K562 (cell line): Measurements from ENCODE around the gene ZNF493. TPM values are rescaled to one million over a fixed set of nuclear protein-coding genes. Genes with fewer than 3 reads are reported as not detected.

Source experiments
- ATAC-seq: fragments of 200-7000 bp; cut with Tn5 transposase; 3 replicates; pipeline ENCODE4 v1.9.1; 2020; ENCODE audit warnings: moderate library complexity
- BruUV-seq: library from RNA; stranded (reverse); fragments of 400-500 nt; replicated peaks from 2 replicates; lab custom pipeline; 2021; lab: Mats Ljungman, UMichigan
- CTCF ChIA-PET: fragments of 300-600 bp; formaldehyde crosslinking; extraction: SDS; loops from one replicate; lab custom pipeline; 2021; ENCODE audit warnings: low intra/inter-chr PET ratio; lab: Yijun Ruan, JAX
- POLR2A ChIA-PET: fragments of 300-600, 350-650 bp; sonication (Branson Sonifier 250); formaldehyde crosslinking; extraction: SDS; loops from one replicate; lab custom pipeline; 2021; ENCODE audit warnings: antibody characterized with exemption, inconsistent platforms; lab: Yijun Ruan, JAX
- DNase-seq, 4 experiments: peaks; one replicate each; pipeline versions ENCODE4 v3.0.0 to v3.0.0-alpha.2; 2011 to 2018; ENCODE audit warnings: low spot score in 3 of 4, mixed read lengths in 3 of 4; ENCODE audit errors: extremely low read depth in 1 of 4
- FAIRE-seq: peaks from 2 replicates; lab custom pipeline; 2011; peaks lifted over from hg19 to GRCh38; lab: Jason Lieb, UNC
- H2AFZ ChIP-seq: 2 replicates; pipeline ENCODE4 v1.6.0; 2011; ENCODE audit warnings: low read depth, low read length, control low read depth, inconsistent platforms
- H3K27ac ChIP-seq: fragments of 200-600 bp; 3 replicates; pipeline ENCODE4 v1.8.0; 2011; ENCODE audit warnings: low read depth, mild to moderate bottlenecking, control low read depth, inconsistent platforms, low read length, moderate library complexity, mixed read lengths; ENCODE audit errors: extremely low read depth
- H3K27me3 ChIP-seq, 2 experiments: fragments of 300-600 bp in 1 of 2; 2 replicates in 1 of 2; 3 replicates in 1 of 2; pipeline versions ENCODE4 v1.6.0 to v1.8.0; 2011; ENCODE audit warnings: inconsistent platforms in 2 of 2, low read length in 2 of 2, mild to moderate bottlenecking in 1 of 2, mixed read lengths in 1 of 2, moderate library complexity in 1 of 2; ENCODE audit not compliant: control insufficient read depth in 2 of 2, insufficient read depth in 2 of 2
- H3K36me3 ChIP-seq: fragments of 300-600 bp; 3 replicates; pipeline ENCODE4 v1.8.0; 2011; ENCODE audit warnings: mild to moderate bottlenecking, low read length, inconsistent platforms; ENCODE audit not compliant: control insufficient read depth, insufficient read depth
- H3K4me1 ChIP-seq, 2 experiments: fragments of 200-600 bp in 1 of 2; replicated peaks in 1 of 2; 2 replicates in 1 of 2; 3 replicates in 1 of 2; pipeline versions ENCODE4 v1.5.1 to v1.8.0; 2011; ENCODE audit warnings: inconsistent platforms in 2 of 2, low read length in 2 of 2, mild to moderate bottlenecking in 1 of 2, mixed read lengths in 1 of 2, moderate library complexity in 1 of 2; ENCODE audit not compliant: control insufficient read depth in 2 of 2, insufficient read depth in 2 of 2
- H3K4me2 ChIP-seq: 2 replicates; pipeline ENCODE4 v1.6.1; 2011; ENCODE audit warnings: low read length, control low read depth, inconsistent platforms, mixed read lengths; ENCODE audit not compliant: insufficient read depth
- H3K4me3 ChIP-seq: fragments of 200-600 bp; sonication (generic), shearing (Covaris generic); 2 replicates; pipeline ENCODE4 v1.5.1; 2016; ENCODE audit warnings: control low read depth, inconsistent platforms
- H3K79me2 ChIP-seq: fragments of 200-600 bp; 3 replicates; pipeline ENCODE4 v1.8.0; 2011; ENCODE audit warnings: low read length, inconsistent platforms; ENCODE audit not compliant: control insufficient read depth, insufficient read depth
- H3K9ac ChIP-seq, 2 experiments: 2 replicates each; pipeline versions ENCODE4 v1.6.0 to v1.6.1; 2011; ENCODE audit warnings: low read depth in 2 of 2, low read length in 2 of 2, control low read depth in 1 of 2, inconsistent platforms in 1 of 2, mild to moderate bottlenecking in 1 of 2, mixed read lengths in 1 of 2; ENCODE audit not compliant: insufficient read depth in 1 of 2
- H3K9me1 ChIP-seq: one replicate; pipeline ENCODE4 v1.6.0; 2011; ENCODE audit warnings: inconsistent platforms, mild to moderate bottlenecking, low read length, moderate library complexity; ENCODE audit not compliant: control insufficient read depth, insufficient read depth
- H3K9me3 ChIP-seq: replicated peaks from 2 replicates; pipeline ENCODE4 v1.5.1; 2011; ENCODE audit warnings: low read depth, low read length, inconsistent platforms; ENCODE audit not compliant: control insufficient read depth, insufficient read depth
- H4K20me1 ChIP-seq: replicated peaks from 2 replicates; pipeline ENCODE4 v1.6.1; 2011; ENCODE audit warnings: low read length, inconsistent platforms, mixed read lengths; ENCODE audit not compliant: control insufficient read depth, insufficient read depth
- BCLAF1 ChIP-seq, 2 experiments: fragments of 450-650 bp in 1 of 2; IDR thresholded peaks; 2 replicates each; pipeline ENCODE4 v1.6.1; 2011 to 2017; ENCODE audit warnings: low read depth in 2 of 2, antibody characterized with exemption in 1 of 2, borderline replicate concordance in 1 of 2, low read length in 1 of 2, mild to moderate bottlenecking in 1 of 2, mixed read lengths in 1 of 2; ENCODE audit not compliant: control insufficient read depth in 1 of 2
- CREB3L1 ChIP-seq: fragments of 450-650 bp; IDR thresholded peaks from 2 replicates; pipeline ENCODE4 v1.6.1; 2014; ENCODE audit warnings: low read depth, mild to moderate bottlenecking, moderate library complexity, borderline replicate concordance
- DACH1 ChIP-seq: fragments of 450-650 bp; IDR thresholded peaks from 2 replicates; pipeline ENCODE4 v1.6.1; 2018; ENCODE audit not compliant: partially characterized antibody
- ERF ChIP-seq: fragments of 450-650 bp; formaldehyde crosslinking; IDR thresholded peaks from 2 replicates; pipeline ENCODE4 v1.4.0; 2020; ENCODE audit warnings: mild to moderate bottlenecking, mixed read lengths
- ESRRA ChIP-seq: fragments of 450-650 bp; IDR thresholded peaks from 2 replicates; pipeline ENCODE4 v1.6.1; 2014; ENCODE audit warnings: low read depth, mild to moderate bottlenecking, moderate library complexity, borderline replicate concordance
- HIVEP1 ChIP-seq: fragments of 250-450 bp; sonication (Bioruptor Pico); IDR thresholded peaks from 2 replicates; pipeline ENCODE4 v1.4.0; 2020; ENCODE audit warnings: mild to moderate bottlenecking
- PHF21A ChIP-seq: fragments of 450-650 bp; IDR thresholded peaks from 2 replicates; pipeline ENCODE4 v1.6.1; 2017; ENCODE audit warnings: low read depth, borderline replicate concordance
- SIRT6 ChIP-seq: IDR thresholded peaks from one replicate; pipeline ENCODE4 v1.6.1; 2012; ENCODE audit warnings: low read depth, mild to moderate bottlenecking, control low read depth, inconsistent platforms, low read length, moderate library complexity
- TAF15 ChIP-seq: fragments of 200-400 bp; formaldehyde crosslinking; IDR thresholded peaks from 2 replicates; pipeline ENCODE4 v1.6.1; 2017; ENCODE audit warnings: mild to moderate bottlenecking, low read depth, low read length, moderate library complexity
- ZBTB26 ChIP-seq: fragments of 450-650 bp; formaldehyde crosslinking; IDR thresholded peaks from 2 replicates; pipeline ENCODE4 v1.4.0; 2022; ENCODE audit warnings: missing genetic modification characterization
- ZNF311 ChIP-seq: fragments of 250-450 bp; sonication (Bioruptor Pico); IDR thresholded peaks from 2 replicates; pipeline ENCODE4 v1.4.0; 2020; ENCODE audit warnings: mild to moderate bottlenecking, moderate library complexity
- ZNF449 ChIP-seq: fragments of 250-450 bp; sonication (Bioruptor Pico); IDR thresholded peaks from 2 replicates; pipeline ENCODE4 v1.8.0; 2022; ENCODE audit warnings: moderate library complexity, mild to moderate bottlenecking, inconsistent platforms
- ZNF639 ChIP-seq, 2 experiments: fragments of 200-800 bp in 1 of 2; sonication (Bioruptor generic) in 1 of 2; sonication (generic) in 1 of 2; formaldehyde crosslinking in 1 of 2; IDR thresholded peaks in 1 of 2; conservative IDR thresholded peaks in 1 of 2; 2 replicates each; pipeline versions ENCODE4 v1.5.0 to v1.6.1; 2016 to 2020; ENCODE audit warnings: missing compliant biosample characterization in 1 of 2, missing genetic modification characterization in 1 of 2, missing genetic modification reagents in 1 of 2
- WGBS: fragments of 100-300 bp; shearing (Covaris generic); methylation state at CpG from one replicate; pipeline ENCODE4 v1.1.6; 2016; ENCODE audit warnings: low coverage, mixed read lengths; ENCODE audit not compliant: insufficient coverage; ENCODE audit errors: missing lambda C conversion rate; 5-methylcytosine and 5-hydroxymethylcytosine counted together
- in situ Hi-C: fragments of 300-500 bp; cut with MboI; formaldehyde crosslinking; loops from 4 replicates; pipeline ENCODE4 v1.15.0; 2018; ENCODE audit warnings: inconsistent platforms, mixed read lengths
- intact Hi-C: fragments of 100-400 bp; cut with micrococcal nuclease; formaldehyde crosslinking; loops from 2 replicates; pipeline ENCODE4 v1.14.2; 2022
- polyA plus RNA-seq, 8 experiments: library from polyadenylated mRNA; depleted of rRNA in 4 of 8; stranded (reverse) in 5 of 8; unstranded in 3 of 8; fragments of >200 nt; fragmentation: Nextera tagmentation in 2 of 8; fragmentation: Illumina TruSeq in 1 of 8; extraction: Ambion mirVana in 2 of 8; extraction: Trizol in 1 of 8; gene quantifications; 2 replicates each; pipeline versions ENCODE4 v1.2.1 to v1.2.3, GENCODE V29; 2011 to 2014; ENCODE audit warnings: inconsistent platforms in 1 of 8, missing spikeins in 1 of 8
- total RNA-seq, 7 experiments: library from RNA; depleted of rRNA in 6 of 7; stranded (reverse); fragments of >200 nt in 6 of 7; fragmentation: Illumina TruSeq in 2 of 7; extraction: Trizol in 2 of 7; gene quantifications; 2 replicates each; pipeline versions ENCODE4 v1.2.1 to v1.2.3, GENCODE V29; 2011 to 2021; ENCODE audit warnings: low replicate concordance in 1 of 7

The ZNF493 gene
- total and polyA plus RNA-seq, 9 of the 15 experiments (the other 6 are each of a cell fraction or from before 2014, with no cell fraction given) = 5.0 to 18.6 (median 12.2) TPM

- BruUV-seq = no TSS peak
- H4K20me1 ChIP-seq = no peaks in the 10 kb centered on the region
- H3K9me3 ChIP-seq = 0 out of 2 replicates have a peak, but pooled peaks cover 2% of the 10 kb centered on the region
- intact Hi-C loops = no loop called here
- no peak overlapping the region for H3K27ac ChIP-seq
- peaks cover 19% of the 10 kb centered on the region for H3K79me2 ChIP-seq
- no peak overlapping the region for H3K4me2 ChIP-seq
- H3K4me3 ChIP-seq = no peak overlapping the region
- no peak overlapping the region for H3K9ac ChIP-seq
- ATAC-seq (no peak), DNase-seq (no peak), FAIRE-seq (no peak)
- POLR2A ChIA-PET = interaction anchor here (0.9 kb wide), 1 partner anchor 71 kb away, joined by 3 read pairs; no protein-coding TSS in a partner anchor
- in situ Hi-C loops = no loop called here
- H3K9me1 ChIP-seq = no peaks in the 10 kb centered on the region
- H3K4me1 ChIP-seq = peaks cover 3% of the 10 kb centered on the region in 2 experiments; a peak in 3 of 5 replicates
- no peaks in the 10 kb centered on the region for H3K27me3 ChIP-seq
- CTCF ChIA-PET = no interaction called here
- no peak overlapping the region for H2AFZ ChIP-seq
- 98% methylated on average over 5 of the region's 5 CpGs for WGBS
- H3K36me3 ChIP-seq = peaks cover 22% of the 10 kb centered on the region; the same call in 1 of the 3 replicates
- no peak for TF ChIP-seq ZNF311
- no peak for TF ChIP-seq BCLAF1 (IDR thresholded peaks at IDR 0.05; ENCODE audit: borderline replicate concordance in 1 of 2, control insufficient read depth in 1 of 2, low read depth in 2 of 2, low read length in 1 of 2)
- TF ChIP-seq CREB3L1 = no peak
- no peak for TF ChIP-seq ZNF639 (CRISPR knock-in tag; conservative IDR thresholded peaks at IDR 0.05 in 1 of 2, IDR thresholded peaks at IDR 0.05 in 1 of 2)
- TF ChIP-seq ERF (CRISPR knock-in tag) = no peak
- no peak for TF ChIP-seq ESRRA
- no peak for TF ChIP-seq PHF21A
- no peak for TF ChIP-seq HIVEP1 (CRISPR knock-in tag)
- no peak for TF ChIP-seq SIRT6
- no peak for TF ChIP-seq ZBTB26 (CRISPR knock-in tag)
- TF ChIP-seq TAF15 = no peak
- TF ChIP-seq DACH1 = no peak
- no peak for TF ChIP-seq ZNF449 (CRISPR knock-in tag)
These were observed 1.9 kb downstream of the ZNF493 start for GRCh38 chr19:21398851-21399250.
